ENCODE results near the gene RNU7-1. TPM values are rescaled to one million over a fixed set of nuclear protein-coding genes. Genes with fewer than 3 reads are reported as not detected.
A peak's percentile ranks its signal among the peaks of the same experiment; 100 is the strongest.

RNU7-1 gene
- polyA plus RNA-seq, 4 donors = 3.6 TPM; not detected in 3

DNA sequence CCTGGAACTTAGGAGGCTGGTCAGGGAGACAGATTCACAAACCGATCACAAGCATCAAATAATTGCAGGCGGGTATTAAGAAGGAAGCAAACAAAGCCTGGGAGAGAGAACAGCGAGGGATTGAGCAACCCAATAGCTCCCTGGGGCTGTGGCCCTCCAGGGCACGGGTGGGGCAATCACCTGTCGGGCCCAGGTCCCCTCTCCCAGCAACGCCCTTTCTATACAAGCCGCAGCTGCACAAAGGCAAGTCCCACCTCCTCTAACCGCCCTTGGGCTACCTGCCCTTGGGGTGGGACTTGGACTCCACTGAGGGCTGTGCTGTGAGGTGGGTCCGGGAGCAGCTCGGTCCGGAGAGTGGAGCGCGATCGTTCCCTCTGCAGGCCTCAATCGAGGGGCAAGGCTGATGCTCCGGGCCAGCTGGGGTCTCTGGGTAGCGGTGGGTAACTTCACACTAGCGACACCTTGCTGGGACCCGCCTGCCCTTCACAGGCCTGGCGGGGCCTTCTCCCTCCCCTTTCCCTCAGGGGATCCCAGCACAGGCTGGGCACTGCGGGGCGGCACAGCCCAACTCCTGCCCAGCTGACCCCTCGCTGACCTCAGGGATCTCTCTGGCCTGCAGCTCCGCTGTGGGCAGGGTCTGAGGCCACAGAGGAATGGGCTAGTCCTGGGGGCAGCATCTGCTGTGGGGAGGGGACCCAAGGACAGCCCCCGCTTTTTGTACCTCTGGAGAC lies 18.8 kb downstream of the RNU7-1 start:
- DNase-seq (ENCODE audit: low read depth in 4 of 4, low spot score in 2 of 4) = no peak

DNA sequence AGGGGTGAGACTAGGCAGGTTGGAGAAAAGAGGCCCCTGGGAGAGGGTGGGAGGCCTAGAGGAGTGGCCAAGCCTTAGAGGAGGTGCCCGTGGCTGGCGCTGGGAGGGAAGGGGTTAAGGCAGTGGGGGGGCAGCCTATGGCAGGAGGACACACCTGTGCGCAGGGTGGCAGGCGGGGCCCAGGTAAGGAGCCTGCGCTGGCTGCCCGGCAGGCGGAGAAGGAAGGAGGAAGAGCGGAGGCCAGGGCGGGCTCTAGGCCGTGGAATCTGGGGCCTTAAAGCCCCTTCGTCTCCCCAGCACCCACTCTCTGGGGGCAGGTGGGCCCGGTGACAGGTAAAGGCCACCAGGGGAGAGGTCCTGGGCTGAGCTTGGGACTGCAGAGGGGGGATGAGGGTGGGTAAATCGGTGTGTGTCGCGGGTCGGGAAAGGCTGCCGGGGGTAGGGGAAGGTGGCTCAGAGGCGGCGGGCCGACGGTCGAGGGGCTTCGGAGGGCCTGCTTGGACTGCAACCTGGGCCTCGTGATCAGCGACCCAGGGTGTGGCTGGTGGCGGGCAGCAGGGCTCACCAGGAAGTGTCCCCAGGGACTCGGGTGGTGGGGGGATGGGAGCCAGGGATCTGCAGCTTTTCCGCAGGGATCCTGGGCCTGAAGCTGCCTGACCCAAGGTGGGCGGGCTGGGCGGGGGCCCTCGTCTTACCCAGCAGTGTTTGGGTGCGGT lies 19.6 kb downstream of the RNU7-1 start:
- DNase-seq (ENCODE audit: low read depth in 4 of 4, low spot score in 2 of 4) = no peak

DNA sequence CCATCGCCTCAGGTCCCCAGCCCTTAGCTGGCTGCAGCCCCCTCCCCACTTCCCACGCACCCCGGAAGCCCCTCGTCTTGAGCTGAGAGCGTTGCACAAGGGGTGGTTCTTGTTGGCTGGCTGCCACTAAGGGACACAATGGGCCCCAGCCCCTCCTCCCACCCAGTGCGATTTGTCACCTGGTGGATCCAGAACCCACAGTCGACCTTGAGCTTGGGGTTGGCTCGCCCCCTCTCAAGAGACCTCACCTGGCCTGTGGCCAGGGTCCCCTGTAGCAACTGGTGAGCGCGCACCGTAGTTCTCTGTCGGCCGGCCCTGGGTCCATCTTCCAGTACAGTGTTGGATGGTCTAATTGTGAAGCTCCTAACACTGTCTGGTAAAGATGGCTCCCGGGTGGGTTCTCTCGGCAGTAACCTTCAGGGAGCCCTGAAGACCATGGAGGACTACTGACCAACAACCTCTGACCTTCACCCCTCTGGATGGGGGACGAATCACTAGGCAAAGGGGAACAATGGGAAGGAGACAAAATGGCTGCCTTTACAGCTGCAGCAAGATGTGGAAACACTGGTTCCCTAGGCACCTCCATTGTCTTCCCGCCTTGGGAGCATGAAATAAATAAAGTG lies 20.3 kb downstream of the RNU7-1 start:
- no peak for DNase-seq (ENCODE audit: low read depth in 4 of 4, low spot score in 2 of 4)

DNA sequence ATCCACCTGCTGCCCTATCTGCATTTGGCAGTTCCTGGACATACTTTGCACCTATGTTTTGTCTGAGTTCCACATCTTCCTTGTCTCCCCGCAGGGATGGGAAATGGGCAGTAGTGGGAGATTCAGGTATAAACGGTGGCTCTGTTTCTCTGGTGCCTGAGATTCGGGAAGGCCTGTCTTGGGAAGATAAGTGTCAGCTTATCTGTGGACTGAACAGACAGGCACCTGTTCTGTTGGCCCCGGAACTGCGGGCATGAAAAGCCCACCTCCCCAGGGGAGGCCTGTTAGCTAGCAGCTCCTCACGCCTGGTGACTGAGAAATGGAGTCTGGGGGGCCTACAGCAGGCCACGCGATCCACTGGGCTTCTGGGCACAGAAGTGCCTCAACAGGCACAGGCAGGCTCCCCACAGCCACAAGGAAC lies 21.0 kb downstream of the RNU7-1 start:
- DNase-seq (ENCODE audit: low read depth in 4 of 4, low spot score in 2 of 4) = no peak

DNA sequence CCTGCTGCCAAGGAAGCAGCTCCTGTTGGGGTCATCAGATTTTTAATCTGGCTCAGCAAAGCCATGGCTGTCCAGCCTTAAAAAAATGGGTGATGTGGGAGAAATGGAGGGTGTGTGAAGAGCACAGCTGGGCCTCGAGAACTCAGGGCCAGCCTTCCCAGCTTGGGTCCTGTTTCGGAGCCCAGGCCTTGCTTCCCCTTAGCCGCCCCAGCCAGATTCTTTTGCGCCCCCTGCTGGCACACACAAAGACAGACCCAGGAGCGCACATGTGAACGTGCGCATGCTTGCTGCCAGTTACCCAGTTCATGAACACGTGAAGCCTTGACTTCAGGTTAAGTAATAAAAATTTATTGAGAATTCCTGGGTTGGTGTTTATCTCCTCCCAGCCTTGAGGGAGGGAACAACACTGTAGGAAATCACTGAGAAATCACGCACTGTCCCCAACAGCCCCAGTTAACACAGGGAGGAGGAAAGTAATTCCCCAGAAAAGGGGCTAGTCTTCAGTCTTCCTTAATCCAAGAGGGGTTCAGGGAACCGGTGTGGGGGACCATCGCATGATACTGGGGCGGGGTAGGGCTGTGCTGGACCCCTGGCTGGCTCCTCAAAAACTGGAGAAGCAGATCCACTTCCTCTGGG lies 21.5 kb downstream of the RNU7-1 start:
- DNase-seq (ENCODE audit: low read depth in 4 of 4, low spot score in 2 of 4) = peak in 2 of 4 donors; percentile 70 to 76

DNA sequence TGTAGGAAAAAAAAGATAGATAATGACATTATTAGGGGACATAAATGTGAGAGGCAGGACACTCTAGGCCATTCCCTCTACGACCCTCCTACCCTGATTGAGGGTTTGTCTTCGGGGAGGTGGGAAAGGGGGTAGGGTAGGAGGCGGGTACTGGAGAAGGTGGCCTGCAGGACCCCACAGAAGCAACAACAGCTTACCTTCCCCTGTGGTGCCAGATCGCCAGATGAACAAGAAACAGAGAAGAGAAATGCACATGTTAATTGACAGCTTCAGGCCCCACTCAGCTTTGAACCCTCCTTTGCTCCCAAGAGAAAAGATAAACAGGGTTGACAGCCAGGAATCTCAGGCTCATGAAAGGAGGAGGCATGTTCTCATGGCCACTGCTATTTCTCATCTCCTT lies 22.1 kb downstream of the RNU7-1 start:
- no peak for DNase-seq (ENCODE audit: low read depth in 4 of 4, low spot score in 2 of 4)

DNA sequence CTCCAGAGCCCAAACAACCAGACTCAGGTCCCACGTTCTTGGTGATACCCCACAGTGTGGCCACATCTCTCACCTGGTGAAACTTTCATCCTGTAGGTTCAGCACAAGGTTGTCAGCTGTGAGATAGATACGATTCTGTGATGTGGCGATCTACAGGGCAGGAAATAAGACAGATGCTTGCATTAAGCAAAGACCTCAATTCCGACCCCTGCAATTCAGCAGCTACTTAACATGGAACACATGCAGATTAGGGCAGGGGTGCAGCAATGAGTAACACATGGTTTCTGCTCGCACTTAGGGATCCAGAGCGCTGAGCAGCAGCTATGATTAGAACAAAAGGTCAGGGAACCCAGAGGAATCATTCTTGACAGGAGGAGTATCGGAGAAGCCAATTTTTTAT lies 22.7 kb downstream of the RNU7-1 start:
- DNase-seq (ENCODE audit: low read depth in 4 of 4, low spot score in 2 of 4) = no peak

DNA sequence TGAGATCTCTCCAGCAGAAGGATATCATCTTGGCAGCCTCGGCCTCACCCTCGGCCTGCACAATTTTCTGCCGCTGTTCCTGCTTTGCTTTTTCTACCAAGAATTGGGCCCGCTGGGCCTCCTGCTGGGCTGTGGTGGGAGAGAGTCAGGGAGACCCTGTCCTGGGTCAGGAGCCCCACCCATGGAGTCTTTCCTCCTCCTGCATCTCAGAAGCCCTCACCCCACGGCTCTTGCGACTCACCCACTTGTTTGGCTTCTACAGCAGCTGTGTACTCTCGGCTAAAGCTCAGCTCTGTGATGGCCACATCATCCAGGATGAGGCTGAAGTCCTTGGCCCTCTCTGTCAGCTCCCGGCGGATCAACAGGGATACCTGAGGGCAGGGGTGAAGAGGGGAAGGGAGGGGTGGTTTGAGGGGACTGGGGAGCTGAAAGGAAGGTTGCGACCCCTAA lies 24.1 kb downstream of the RNU7-1 start:
- DNase-seq (ENCODE audit: low read depth in 4 of 4, low spot score in 2 of 4) = no peak

DNA sequence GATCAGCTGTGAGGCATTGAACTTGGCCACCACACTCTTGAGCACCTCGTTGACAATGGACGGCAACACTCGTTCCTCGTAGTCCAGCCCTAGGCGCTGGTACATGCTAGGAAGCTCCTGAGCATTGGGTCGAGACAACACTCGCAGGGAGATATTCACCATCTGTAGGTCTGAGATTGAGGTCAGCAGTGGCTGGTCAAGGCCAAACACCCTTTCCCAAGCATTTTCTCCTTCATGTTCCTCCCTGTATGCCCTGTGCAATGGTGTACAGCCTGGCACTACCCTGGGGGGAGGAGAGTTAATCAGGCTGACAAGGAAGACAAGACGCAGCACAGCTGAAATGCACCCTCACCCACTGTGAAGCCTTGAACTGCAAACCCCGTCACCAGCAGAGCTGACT lies 24.8 kb downstream of the RNU7-1 start:
- no peak for DNase-seq (ENCODE audit: low read depth in 4 of 4, low spot score in 2 of 4)

DNA sequence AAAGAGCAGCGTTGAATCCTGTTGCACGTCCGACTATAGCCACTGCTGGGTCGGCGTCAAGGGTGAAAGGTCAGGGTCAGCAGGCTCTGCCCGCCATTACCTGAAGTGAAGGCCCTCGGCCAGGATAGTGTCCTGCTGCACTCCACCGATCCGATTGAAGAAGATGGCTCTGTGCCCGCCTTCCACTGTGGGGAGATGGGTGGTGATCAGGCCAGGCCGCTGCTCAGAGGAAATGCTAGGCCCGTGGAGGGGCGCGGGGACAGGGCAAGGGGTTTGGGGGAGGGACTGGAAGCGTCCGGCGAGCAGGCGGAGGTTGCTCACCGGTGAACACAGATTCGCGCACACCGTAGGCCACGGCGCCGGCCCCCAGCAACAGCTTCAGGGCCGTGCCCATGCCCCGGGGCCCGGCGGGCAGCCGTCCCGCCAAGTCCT lies 26.5 kb downstream of the RNU7-1 start:
- DNase-seq (ENCODE audit: low read depth in 4 of 4, low spot score in 2 of 4) = no peak

DNA sequence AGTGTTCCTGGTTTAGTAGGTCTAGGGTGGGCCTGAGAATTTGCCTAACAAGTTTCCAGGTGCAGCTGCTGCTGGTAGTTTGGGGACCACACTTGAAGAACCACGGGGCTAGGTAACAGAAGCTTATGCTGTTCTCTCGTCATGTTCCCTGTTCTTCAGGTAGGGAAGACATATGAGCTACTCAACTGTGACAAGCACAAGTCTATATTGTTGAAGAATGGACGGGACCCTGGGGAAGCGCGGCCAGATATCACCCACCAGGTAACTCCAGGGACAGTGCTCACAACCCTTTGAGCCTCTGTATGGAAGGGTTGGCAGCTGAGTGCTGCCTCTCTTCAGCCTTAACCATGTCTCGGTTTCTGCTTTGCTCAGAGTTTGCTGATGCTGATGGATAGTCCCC lies 30.6 kb downstream of the RNU7-1 start:
- no peak for DNase-seq (ENCODE audit: low read depth in 4 of 4, low spot score in 2 of 4)

DNA sequence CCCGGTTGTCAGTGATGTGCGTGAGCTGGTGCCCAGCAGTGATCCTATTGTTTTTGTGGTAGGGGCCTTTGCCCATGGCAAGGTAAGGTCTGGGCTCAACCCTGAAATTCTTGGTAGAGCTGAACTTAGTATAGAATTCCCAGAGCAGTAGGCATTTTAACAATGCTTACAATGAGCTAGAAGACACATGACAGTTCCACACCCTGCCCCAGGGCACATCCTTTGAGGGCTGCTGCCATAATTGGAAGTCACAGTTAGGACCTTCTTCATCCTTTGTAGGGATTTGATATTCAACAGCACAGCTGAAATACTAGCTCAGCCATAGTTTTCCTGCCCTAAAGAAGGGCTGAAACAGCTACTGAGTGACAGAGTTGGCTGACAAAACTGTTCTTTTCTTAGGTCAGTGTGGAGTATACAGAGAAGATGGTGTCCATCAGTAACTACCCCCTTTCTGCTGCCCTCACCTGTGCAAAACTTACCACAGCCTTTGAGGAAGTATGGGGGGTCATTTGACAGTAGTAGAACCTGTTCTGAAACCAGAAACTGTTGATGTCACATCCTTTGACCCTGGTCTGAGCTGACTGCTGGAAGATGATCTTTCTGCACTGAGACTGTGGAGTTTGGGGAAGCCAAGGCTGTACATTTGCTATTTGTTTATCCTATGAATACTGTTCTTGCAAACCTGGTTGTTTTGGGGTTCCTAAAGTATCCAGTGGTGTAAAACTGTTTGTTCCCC lies 31.8 kb downstream of the RNU7-1 start:
- DNase-seq (ENCODE audit: low read depth in 4 of 4, low spot score in 2 of 4) = no peak

DNA sequence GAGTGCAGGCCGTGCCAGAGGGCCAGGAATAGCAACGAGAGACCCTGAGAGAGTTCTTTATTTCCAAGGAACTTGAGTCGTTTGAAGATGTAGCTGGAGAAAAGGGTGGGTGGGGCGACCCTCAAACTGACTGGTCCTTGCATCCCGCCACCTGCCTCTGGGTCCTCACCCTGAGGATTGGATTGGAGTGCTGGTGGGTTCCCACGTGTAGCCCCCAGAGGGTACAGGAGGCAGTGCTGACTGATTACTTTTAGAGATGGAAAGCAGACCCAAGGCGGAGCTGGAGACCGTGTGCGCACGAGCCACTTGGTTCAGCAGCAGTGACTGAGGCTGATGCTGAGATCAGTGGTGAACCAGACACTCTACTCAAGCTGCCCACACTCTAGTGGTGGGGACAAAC lies 34.0 kb downstream of the RNU7-1 start:
- DNase-seq (ENCODE audit: low read depth in 4 of 4, low spot score in 2 of 4) = no peak

DNA sequence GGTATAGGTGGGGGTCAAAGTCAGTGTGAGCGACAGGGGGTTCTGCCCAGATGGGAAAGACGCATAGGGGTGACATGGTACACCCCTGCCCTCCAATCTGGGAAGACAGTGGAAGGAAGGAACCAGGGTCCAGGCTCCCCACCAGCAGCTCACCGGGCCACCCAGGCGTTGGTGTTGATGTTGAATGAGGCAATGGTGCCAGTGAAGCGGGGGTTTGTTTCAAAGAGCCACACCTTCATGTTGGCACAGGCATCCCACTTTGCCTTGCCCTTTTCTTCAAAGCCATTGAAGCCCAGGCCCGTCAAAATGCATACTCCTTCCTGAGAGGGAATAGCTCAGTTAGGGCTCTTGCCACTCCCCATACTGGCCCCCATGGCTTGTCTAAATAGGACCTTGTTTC lies 34.6 kb downstream of the RNU7-1 start:
- no peak for DNase-seq (ENCODE audit: low read depth in 4 of 4, low spot score in 2 of 4)

DNA sequence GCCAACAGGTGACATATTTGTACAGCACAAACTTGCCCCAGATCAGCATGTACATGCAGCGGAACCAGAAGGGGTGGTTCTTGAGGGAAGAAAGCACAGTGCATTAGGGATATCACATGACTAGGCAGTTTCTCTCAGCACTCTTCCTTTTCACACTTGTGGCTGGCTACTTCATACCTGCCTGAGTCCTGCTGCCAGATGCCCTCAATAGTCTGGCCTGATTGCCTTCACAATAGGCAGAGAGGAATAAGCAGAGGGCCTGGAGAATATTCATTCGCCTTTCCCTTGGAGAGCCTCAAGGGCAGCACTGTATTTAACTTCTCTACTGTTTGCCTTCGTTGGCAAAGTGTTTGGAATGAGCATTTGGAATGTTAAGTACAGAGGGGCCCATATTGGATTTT lies 35.0 kb downstream of the RNU7-1 start:
- no peak for DNase-seq (ENCODE audit: low read depth in 4 of 4, low spot score in 2 of 4)

DNA sequence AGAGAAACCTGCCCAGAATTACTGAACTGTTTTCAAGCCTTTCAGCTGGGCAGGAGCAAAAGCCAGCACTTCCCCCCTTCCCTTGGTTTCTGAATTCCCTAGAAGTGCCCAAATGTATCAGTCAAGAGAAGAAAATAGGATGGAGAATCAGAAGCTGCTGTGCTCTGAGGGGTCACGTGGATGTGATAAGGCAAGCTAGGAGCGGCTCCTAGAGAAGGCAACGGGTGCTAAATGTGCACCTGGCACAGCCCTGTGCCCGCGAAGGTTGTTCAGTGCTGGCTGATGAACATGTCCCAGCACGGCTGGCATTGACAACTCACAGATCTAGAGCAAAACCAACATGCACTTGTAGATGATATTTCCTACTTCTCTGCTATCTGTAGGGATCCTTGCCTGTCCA lies 35.4 kb downstream of the RNU7-1 start:
- no peak for DNase-seq (ENCODE audit: low read depth in 4 of 4, low spot score in 2 of 4)

DNA sequence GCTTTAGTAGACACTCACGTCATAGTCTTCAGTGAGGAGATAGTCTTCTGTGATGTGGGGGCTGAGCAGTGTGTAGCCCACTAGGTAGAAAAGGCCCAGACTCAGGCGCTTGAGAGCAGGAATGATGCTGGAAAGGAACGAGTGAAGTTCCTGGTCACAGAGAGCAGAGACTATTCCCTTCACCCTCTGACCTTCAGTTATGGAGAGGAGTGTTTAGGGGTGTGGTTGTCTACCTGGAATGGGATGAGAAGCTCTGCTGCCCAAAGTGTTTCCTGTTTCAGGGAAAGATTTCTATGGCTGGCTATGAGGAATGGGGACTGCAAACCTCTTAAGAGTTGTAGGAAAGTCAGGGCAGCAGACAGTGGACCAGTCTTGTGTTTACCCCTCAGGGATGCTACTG lies 35.8 kb downstream of the RNU7-1 start:
- no peak for DNase-seq (ENCODE audit: low read depth in 4 of 4, low spot score in 2 of 4)

DNA sequence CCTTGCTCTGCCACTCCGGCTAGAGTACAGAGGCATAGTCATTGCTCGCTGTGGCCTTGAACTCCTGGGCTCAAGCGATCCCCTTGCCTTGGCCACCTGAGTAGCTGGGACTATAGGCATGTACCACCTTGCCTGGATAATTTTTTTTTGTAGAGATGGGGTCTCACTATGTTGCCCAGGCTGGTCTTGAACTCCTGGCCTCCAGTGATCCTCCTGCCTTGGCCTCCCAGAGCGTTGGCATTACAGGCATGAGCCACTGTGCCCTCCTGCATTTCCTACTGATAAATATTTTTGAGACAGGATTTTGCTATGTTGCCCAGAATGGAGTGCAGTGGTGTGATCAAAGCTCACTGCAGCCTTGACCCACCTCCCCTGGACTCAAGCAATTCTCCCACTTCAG lies 36.5 kb downstream of the RNU7-1 start:
- no peak for DNase-seq (ENCODE audit: low read depth in 4 of 4, low spot score in 2 of 4)

DNA sequence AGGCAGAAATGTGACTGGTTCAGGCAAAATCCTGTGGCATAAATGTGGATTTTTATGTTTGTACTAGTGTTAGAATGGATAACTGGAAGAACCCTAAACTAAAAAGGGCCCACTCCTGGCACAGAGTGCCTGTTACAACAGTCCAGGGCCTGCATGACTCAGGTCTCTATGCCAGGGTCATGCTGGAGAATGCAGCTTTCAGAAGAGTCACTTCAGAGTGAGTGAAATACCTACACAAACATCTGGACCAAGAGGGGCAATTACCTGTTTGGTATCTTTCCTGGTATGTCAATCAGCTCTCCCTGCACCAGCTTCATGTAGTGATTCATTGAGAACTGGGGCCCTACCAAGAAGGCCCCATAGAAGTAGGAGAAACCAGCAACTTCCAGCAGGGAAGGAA lies 37.1 kb downstream of the RNU7-1 start:
- DNase-seq (ENCODE audit: low read depth in 4 of 4, low spot score in 2 of 4) = no peak

DNA sequence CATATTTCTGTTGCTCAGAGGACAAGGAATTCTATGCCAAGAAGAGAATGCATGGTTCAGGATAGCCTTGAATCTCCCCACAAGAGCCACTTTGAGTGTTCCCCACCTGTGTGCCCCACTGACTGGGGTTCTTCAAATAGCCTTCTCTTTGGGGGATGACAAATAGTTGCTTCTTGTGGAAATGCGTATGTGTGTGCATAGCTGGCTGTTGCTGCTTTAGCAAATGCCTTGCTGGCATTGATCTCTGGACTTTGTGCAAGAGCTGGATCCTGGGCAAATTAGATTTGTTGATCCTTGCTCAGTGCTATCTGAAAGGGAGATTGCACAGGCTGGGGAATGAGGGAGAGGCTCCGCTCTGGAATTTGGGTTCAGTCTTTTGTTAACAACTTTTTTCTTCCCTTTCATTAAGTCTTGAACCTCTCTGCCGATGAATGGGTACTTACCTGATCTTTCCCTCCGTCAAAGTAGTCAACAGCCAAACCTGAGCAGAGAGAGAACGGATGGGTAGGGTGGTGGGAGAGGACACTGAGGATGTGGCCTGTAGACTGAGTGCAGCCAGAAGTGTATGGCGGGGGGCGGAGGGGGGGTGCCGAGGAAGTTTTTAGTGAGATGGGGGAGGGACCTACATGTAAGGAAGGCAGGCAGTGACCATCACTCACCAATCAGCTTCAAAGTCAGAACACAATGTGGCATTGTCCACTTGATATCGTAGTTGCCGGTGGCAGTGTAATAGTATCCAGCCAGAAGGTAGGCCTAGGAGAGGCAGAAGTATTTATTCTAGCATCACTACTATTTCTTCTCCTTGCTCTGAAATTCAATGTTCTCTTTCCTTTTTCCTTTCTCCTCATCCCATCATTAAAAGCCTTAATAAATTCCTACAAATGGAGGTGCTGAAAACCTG lies 37.8 kb downstream of the RNU7-1 start:
- DNase-seq (ENCODE audit: low read depth in 4 of 4, low spot score in 2 of 4) = no peak

Data from left renal cortex interstitium (tissue), 4 donors.